Lung microvascular endothelial cell (primary cell): ENCODE results near the gene LTBP4. TPM values are rescaled to one million over a fixed set of nuclear protein-coding genes. Genes with fewer than 3 reads are reported as not detected.
A peak's percentile ranks its signal among the peaks of the same experiment; 100 is the strongest.
"Not testable (repeated sequence)": the region's sequence is repeated elsewhere in the genome, so short reads cannot be mapped to it uniquely, and the experiment has no call there.

Experiments used
- DNase-seq, 2 donors: peaks; one replicate each; pipeline versions ENCODE4 v3.0.0 to v3.0.0-alpha.2; 2010; ENCODE audit warnings: low read depth in 2 of 2
- total RNA-seq: library from RNA; depleted of rRNA; stranded (reverse); fragments of >200 nt; gene quantifications from 2 replicates; pipeline ENCODE4 v1.2.1, GENCODE V29; 2014

The LTBP4 gene, protein sequence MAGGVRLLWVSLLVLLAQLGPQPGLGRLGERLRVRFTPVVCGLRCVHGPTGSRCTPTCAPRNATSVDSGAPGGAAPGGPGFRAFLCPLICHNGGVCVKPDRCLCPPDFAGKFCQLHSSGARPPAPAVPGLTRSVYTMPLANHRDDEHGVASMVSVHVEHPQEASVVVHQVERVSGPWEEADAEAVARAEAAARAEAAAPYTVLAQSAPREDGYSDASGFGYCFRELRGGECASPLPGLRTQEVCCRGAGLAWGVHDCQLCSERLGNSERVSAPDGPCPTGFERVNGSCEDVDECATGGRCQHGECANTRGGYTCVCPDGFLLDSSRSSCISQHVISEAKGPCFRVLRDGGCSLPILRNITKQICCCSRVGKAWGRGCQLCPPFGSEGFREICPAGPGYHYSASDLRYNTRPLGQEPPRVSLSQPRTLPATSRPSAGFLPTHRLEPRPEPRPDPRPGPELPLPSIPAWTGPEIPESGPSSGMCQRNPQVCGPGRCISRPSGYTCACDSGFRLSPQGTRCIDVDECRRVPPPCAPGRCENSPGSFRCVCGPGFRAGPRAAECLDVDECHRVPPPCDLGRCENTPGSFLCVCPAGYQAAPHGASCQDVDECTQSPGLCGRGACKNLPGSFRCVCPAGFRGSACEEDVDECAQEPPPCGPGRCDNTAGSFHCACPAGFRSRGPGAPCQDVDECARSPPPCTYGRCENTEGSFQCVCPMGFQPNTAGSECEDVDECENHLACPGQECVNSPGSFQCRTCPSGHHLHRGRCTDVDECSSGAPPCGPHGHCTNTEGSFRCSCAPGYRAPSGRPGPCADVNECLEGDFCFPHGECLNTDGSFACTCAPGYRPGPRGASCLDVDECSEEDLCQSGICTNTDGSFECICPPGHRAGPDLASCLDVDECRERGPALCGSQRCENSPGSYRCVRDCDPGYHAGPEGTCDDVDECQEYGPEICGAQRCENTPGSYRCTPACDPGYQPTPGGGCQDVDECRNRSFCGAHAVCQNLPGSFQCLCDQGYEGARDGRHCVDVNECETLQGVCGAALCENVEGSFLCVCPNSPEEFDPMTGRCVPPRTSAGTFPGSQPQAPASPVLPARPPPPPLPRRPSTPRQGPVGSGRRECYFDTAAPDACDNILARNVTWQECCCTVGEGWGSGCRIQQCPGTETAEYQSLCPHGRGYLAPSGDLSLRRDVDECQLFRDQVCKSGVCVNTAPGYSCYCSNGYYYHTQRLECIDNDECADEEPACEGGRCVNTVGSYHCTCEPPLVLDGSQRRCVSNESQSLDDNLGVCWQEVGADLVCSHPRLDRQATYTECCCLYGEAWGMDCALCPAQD (N-terminal part only)
- 13.7 and 54.4 TPM in 2 replicates for total RNA-seq

DNA sequence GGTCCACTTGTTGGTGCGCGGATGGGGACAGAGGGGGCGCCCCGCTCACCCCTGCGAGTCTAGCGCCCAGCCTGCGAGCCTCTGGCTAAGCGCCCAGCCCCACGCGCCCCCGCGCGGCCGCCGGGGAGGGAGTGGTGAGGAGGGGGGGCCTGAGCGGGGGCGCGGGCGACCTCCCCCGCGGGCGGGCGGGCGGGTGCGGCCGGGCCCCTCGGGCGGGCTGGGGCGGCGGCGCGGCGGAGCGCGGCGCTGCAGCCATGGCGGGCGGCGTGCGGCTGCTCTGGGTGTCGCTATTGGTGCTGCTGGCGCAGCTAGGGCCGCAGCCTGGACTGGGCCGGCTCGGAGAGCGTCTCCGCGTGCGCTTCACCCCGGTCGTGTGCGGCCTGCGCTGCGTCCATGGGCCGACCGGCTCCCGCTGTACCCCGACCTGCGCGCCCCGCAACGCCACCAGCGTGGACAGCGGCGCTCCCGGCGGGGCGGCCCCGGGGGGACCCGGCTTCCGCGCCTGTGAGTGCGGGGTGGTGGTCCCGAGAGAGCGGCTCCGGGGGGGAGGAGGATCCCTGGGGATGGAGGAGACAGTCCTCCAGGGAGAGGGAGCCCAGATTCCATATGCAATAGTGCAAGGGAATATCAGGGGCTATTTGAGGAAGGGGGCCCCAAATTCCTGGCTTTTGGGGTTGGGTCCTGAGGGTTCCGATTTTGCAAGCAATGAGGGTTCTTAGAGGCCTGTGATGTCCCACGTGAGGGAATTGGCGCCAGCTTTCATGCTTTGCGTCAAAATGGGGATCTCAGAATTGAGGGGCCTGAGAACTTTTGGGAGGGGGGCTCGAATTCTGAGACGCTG lies at the start of gene LTBP4:
Gene LTBP4, plus strand, starts transcription at position 236 of the 841 bp plus-strand sequence. Its CDS starts 19 bp downstream, at position 255.
- DNase-seq, result peak; percentile 37 to 77

- DNase-seq, result no peak
These were observed 48.3 kb upstream of the LTBP4 start for GRCh38 chr19:40552848-40553247.

DNA sequence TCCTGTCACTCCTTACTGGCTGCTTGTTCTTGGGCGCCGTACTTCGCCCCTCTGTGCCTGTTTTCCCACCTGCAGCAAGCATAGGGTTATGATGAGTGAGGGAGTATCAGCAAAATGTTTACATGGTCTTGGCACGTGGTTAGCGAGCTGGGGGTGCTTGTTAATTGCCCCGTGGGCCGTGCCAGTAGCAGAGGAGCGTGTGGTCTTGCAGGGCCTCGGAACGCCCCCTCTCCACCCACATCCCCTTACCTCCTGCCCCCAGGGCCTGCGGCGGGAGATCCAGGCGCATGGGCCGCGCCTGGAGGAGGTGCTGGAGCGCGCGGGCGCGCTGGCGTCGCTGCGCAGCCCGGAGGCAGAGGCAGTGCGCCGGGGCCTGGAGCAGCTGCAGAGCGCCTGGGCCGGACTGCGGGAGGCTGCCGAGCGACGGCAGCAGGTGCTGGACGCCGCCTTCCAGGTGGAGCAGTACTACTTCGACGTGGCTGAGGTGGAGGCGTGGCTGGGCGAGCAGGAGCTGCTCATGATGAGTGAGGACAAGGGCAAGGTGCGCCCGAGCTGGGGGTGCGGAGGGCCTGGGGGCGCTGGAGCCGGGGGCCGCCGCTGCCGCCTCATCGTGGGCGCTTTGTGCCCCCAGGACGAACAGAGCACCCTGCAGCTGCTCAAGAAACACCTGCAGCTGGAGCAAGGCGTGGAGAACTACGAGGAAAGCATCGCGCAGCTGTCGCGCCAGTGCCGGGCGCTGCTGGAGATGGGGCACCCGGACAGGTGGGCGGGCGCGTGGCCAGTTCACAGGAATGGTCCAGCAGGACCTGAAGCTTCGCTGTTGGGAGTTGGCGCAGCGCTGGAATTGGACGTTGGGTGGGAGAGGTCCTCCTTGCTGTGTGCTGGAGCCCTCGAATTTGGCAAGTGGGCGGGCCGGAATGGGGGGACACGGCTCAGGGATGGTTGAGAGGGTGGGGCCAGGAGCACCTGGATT lies 47.0 kb upstream of the LTBP4 start:
- DNase-seq, result no peak

- no peak for DNase-seq
These were observed 45.0 kb upstream of the LTBP4 start for GRCh38 chr19:40555978-40556689.

GRCh38 chr19:40556953-40557530 lies 44.1 kb upstream of the LTBP4 start:
- no peak for DNase-seq

GRCh38 chr19:40559394-40559793 lies 41.8 kb upstream of the LTBP4 start:
- DNase-seq, result no peak

GRCh38 chr19:40560092-40560507 lies 41.1 kb upstream of the LTBP4 start:
- DNase-seq, result no peak

GRCh38 chr19:40561947-40562346 lies 39.2 kb upstream of the LTBP4 start:
- no peak for DNase-seq

GRCh38 chr19:40564535-40564934 lies 36.6 kb upstream of the LTBP4 start:
- not testable (repeated sequence) for DNase-seq

DNA sequence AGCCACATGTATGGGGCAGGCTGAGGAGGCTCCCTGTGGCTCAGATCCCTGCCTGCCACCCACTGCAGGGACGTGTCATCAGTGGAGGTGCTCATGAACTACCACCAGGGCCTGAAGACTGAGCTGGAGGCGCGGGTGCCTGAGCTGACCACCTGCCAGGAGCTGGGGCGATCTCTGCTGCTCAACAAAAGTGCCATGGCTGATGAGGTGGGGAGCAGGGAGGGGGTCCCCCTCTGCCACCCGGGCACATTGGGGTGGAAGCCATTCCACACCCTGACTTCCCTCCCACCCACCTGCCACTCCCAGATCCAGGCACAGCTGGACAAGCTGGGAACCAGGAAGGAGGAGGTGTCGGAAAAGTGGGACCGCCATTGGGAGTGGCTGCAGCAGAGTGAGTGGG lies 35.8 kb upstream of the LTBP4 start:
- no peak for DNase-seq

- DNase-seq, result no peak
These were observed 35.2 kb upstream of the LTBP4 start for GRCh38 chr19:40565910-40566495.

DNA sequence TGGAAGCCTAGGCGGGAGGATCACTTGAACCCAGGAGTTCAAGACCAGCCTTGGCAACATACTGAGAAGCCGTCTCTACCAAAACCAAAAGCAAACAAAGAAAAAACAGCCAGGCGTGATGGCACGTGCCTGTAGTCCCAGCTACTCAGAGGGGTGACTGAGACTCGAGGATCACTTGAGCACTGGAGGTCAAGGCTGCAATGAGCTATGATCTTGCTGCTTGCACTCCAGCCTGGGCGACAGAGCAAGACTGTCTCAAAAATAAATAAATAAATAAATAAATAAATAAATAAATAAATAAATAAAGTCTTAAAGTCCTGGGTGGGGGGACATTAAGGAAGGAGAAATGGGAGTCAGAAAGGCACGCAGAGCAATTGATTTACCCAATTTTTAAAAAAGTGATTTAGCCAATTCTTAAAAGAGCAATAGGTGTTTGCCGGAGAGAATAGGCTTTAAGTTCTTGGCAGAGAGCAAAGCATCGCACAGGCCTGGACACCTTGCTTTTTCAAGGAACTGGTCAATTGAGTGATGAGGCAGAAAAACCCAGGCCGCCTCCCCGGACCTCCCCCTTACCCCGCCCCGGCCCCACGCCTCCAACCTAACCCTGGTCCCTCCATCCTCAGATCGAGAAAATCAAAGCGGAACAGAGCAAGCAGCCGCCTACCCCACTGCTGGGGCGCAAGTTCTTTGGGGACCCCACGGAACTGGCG lies 34.0 kb upstream of the LTBP4 start:
- DNase-seq, result no peak

- DNase-seq, result no peak
These were observed 33.2 kb upstream of the LTBP4 start for GRCh38 chr19:40567750-40568494.

DNA sequence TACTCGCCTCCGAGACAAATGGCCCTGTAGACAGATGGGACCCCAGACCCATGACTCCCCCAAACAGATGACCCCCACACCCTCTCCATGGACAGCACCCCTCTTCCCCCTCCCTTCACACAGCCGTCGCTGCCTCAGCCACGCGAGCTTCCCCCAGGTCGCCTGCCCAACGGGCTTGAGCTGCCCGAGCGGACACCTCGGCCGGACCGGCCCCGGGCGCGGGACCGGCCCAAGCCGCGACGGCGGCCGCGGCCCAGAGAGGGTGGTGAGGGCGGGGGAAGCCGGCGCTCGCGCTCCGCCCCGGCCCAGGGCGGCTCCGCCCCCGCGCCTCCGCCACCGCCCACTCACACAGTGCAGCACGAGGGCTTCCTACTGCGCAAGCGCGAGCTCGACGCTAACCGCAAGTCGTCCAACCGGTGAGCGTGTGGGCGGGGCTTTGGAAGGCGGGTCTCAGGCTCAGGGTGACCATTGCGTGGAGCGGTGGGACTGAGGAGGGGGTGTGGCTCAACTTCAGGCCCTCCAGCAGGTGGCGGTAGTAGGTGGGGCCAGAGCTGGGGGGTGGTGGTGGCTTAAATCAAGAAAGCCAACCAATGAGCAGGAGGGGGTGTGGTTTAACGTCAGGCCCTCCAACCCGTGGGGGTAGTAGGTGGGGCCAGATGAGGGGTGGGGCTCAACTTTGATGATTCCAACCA lies 30.7 kb upstream of the LTBP4 start:
- peak; percentile 100 for DNase-seq

GRCh38 chr19:40571005-40571318 lies 30.2 kb upstream of the LTBP4 start:
- no peak for DNase-seq

- DNase-seq, result no peak
These were observed 29.2 kb upstream of the LTBP4 start for GRCh38 chr19:40571831-40572495.
